Fibroblast of villous mesenchyme (primary cell): ENCODE results near the gene SLCO1C1. TPM values are rescaled to one million over a fixed set of nuclear protein-coding genes. Genes with fewer than 3 reads are reported as not detected.

Source experiments
- DNase-seq: peaks from one replicate; pipeline ENCODE4 v3.0.0-alpha.2; 2010; ENCODE audit warnings: low read depth
- H3K4me3 ChIP-seq: 2 replicates; pipeline ENCODE4 v1.5.1; 2011; ENCODE audit warnings: low read depth, mild to moderate bottlenecking, low read length
- total RNA-seq: library from RNA; depleted of rRNA; stranded (reverse); fragments of >200 nt; gene quantifications from 2 replicates; pipeline ENCODE4 v1.2.3, GENCODE V29; 2012
- TF ChIP-seq, protein P1 (sequence below): IDR thresholded peaks from 2 replicates; pipeline ENCODE4 v1.5.1; 2012; ENCODE audit warnings: low read depth, mild to moderate bottlenecking, low read length; ENCODE audit not compliant: insufficient read depth

The SLCO1C1 gene
- total RNA-seq, 1 donor: under 0.01 TPM

DNA sequence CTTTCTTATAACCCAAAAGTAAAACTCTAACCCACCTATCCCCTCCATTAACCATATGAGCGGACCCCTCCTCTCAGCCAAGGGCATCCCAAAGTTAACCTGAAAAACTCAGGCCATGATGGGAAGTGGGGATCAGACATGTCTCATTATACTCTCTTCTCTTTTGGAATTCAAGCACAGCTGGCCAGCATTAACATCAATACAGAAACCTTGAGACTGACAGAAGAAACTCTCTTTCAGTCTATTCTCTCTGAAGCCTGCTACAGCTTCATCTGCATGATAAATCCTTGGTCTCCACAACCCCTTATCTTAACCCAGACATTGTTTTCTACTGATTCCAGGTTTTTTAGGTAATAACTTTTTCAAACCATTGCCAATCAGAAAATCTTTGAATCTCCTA lies 97.8 kb downstream of the SLCO1C1 start:
- DNase-seq: no peak
- TF ChIP-seq, protein P1, sequence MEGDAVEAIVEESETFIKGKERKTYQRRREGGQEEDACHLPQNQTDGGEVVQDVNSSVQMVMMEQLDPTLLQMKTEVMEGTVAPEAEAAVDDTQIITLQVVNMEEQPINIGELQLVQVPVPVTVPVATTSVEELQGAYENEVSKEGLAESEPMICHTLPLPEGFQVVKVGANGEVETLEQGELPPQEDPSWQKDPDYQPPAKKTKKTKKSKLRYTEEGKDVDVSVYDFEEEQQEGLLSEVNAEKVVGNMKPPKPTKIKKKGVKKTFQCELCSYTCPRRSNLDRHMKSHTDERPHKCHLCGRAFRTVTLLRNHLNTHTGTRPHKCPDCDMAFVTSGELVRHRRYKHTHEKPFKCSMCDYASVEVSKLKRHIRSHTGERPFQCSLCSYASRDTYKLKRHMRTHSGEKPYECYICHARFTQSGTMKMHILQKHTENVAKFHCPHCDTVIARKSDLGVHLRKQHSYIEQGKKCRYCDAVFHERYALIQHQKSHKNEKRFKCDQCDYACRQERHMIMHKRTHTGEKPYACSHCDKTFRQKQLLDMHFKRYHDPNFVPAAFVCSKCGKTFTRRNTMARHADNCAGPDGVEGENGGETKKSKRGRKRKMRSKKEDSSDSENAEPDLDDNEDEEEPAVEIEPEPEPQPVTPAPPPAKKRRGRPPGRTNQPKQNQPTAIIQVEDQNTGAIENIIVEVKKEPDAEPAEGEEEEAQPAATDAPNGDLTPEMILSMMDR: no peak
- no peak overlapping the region for H3K4me3 ChIP-seq

DNA sequence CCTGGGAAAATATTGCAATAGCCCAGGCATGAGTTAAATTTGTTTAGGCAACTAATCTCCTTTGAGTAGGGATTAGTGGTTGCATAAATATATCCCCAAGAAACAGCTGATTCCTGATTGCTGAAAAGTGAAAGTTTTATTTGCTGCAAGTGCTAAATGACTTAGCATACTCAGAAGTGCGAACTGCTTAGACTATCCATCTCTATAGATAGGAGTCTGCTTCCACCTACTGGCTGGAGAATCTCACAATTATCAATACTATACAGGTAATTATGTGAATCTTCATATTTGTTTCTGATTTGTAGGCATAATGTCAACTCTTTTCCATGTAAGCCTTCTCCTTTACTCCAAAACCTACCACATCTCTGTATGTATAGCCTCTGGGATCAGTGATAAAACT lies 103.4 kb downstream of the SLCO1C1 start:
- no peak for DNase-seq
- TF ChIP-seq, protein P1: no peak
- no peak overlapping the region for H3K4me3 ChIP-seq

DNA sequence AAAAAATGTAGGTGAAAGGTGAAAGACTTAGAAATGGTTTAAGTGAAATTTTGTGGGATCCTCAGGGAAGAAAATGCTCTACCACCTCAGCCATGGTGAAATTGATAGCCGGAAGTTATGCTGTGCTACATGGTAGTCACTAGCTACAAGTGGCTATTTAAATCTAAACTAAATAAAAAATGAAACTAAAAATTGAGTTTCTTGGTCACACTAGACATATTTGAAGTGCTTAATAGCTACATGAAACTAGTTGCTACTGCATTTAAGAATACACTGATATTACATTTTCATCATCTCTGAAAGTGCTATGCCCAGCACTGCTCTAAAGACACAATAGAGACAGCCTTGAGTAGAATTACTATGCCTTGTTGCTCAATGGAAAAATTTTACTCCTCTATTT lies 105.0 kb downstream of the SLCO1C1 start:
- H3K4me3 ChIP-seq: no peak overlapping the region
- TF ChIP-seq, protein P1: no peak
- no peak for DNase-seq

GRCh38 chr12:20801035-20801434 lies 105.9 kb downstream of the SLCO1C1 start:
- no peak for DNase-seq
- no peak overlapping the region for H3K4me3 ChIP-seq
- TF ChIP-seq, protein P1: no peak

Other genes with a start within 250 kb of the SLCO1C1 start
- not detected in 2 replicates for gene SLCO1B3, start 115.4 kb downstream of the SLCO1C1 start, total RNA-seq